ENCODE data around the gene USP15. TPM values are rescaled to one million over a fixed set of nuclear protein-coding genes. Genes with fewer than 3 reads are reported as not detected.

USP15 gene
- total RNA-seq, 2 donors from 2014 or later: 27.9 to 29.1 TPM

DNA sequence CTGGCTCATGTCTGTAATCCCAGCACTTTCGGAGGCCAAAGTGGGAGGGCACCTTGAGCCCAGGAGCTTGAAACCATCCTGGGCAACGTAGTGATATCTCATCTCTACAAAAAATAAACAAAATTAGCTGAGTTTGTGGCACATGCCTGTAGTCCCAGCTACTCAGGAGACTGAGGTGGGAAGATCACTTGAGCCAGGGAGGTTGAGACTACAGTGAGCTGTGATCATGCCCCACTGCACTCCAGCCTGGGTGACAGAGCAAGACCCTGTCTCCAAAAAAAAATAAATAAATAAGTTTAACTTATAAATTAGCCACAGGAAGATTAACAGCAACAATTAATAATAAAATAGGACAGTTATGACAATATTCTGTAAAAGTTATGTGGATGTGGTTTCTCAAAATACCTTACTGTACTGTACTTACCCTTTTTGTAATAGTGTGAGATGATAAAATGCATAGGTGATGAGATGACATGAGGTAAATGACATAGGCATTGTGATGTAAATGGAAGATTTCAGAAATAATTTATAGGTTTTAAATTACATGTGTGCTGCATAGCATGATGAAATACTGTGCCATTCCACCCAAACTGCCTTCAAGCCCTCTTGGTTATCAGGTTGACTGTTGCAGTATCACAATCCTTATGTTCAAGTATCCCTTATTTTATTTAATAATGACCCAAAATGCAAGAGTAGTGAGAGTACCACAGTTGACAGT lies 22.0 kb downstream of the USP15 start:
- no peaks in the 10 kb centered on the region for H3K36me3 Mint-ChIP-seq (ENCODE audit: low read depth)
- H3K27ac Mint-ChIP-seq: no peak overlapping the region
- 91 to 100% methylated on average over 1 to 2 of the region's 2 CpGs for WGBS, 2 experiments (ENCODE audit: insufficient coverage in 1 of 2, insufficient read length in 1 of 2)
- no peaks in the 10 kb centered on the region for H3K36me3 ChIP-seq (ENCODE audit: control insufficient read depth, insufficient read depth, low read length)
- no peak overlapping the region for H3K4me3 ChIP-seq (ENCODE audit: low read length)
- peaks cover 5% of the 10 kb centered on the region for H3K9me3 ChIP-seq (ENCODE audit: control insufficient read depth, low read length)
- no peaks in the 10 kb centered on the region for H3K4me1 ChIP-seq (ENCODE audit: control insufficient read depth, insufficient read depth, low read length)
- no peak for DNase-seq
- H3K27me3 ChIP-seq (ENCODE audit: control insufficient read depth, insufficient read depth, low read length, poor library complexity, severe bottlenecking): no peaks in the 10 kb centered on the region
- no peaks in the 10 kb centered on the region for H3K27me3 Mint-ChIP-seq (ENCODE audit: insufficient read depth)
- TF ChIP-seq, protein P1, sequence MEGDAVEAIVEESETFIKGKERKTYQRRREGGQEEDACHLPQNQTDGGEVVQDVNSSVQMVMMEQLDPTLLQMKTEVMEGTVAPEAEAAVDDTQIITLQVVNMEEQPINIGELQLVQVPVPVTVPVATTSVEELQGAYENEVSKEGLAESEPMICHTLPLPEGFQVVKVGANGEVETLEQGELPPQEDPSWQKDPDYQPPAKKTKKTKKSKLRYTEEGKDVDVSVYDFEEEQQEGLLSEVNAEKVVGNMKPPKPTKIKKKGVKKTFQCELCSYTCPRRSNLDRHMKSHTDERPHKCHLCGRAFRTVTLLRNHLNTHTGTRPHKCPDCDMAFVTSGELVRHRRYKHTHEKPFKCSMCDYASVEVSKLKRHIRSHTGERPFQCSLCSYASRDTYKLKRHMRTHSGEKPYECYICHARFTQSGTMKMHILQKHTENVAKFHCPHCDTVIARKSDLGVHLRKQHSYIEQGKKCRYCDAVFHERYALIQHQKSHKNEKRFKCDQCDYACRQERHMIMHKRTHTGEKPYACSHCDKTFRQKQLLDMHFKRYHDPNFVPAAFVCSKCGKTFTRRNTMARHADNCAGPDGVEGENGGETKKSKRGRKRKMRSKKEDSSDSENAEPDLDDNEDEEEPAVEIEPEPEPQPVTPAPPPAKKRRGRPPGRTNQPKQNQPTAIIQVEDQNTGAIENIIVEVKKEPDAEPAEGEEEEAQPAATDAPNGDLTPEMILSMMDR (conservative IDR thresholded peaks at IDR 0.05): no peak
- H3K4me1 Mint-ChIP-seq: no peaks in the 10 kb centered on the region
- no peak overlapping the region for H3K9ac ChIP-seq (ENCODE audit: extremely low read depth, low read length, poor library complexity, severe bottlenecking)
- no peak overlapping the region for H3K27ac ChIP-seq (ENCODE audit: low read depth, low read length)
- H3K4me3 Mint-ChIP-seq: no peak overlapping the region
- no peaks in the 10 kb centered on the region for H3K9me3 Mint-ChIP-seq

DNA sequence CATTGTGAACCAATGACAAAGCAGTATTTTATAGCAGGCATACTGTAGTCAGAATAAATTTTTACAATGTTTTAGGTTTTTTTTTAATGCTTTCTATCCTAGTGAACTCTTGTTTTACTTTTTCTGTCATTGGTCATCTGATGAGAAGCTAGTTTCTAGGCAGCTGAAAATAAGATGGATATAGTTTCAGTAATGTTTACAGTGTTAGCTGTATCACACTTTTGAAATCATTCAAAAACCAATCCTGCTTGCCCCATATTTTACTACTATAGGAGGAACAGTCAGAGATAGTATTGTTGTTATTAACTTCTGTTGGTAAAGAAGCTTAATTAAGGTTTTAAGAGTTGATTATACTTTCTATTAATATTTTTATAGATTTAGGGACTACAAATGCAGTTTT lies 24.5 kb downstream of the USP15 start:
- H3K4me3 ChIP-seq (ENCODE audit: low read length): no peak overlapping the region
- no peaks in the 10 kb centered on the region for H3K4me1 ChIP-seq (ENCODE audit: control insufficient read depth, insufficient read depth, low read length)
- peaks cover 5% of the 10 kb centered on the region for H3K9me3 ChIP-seq (ENCODE audit: control insufficient read depth, low read length)
- H3K27ac ChIP-seq (ENCODE audit: low read depth, low read length): no peak overlapping the region
- Mint-ChIP-seq H3K4me3 (no peak overlapping the region), H3K27me3 (ENCODE audit: insufficient read depth) (no peaks in the 10 kb centered on the region), H3K36me3 (ENCODE audit: low read depth) (no peaks in the 10 kb centered on the region), H3K27ac (no peak overlapping the region), H3K9me3 (no peaks in the 10 kb centered on the region), H3K4me1 (peaks cover 13% of the 10 kb centered on the region)
- DNase-seq: no peak
- H3K9ac ChIP-seq (ENCODE audit: extremely low read depth, low read length, poor library complexity, severe bottlenecking): no peak overlapping the region
- H3K27me3 ChIP-seq (ENCODE audit: control insufficient read depth, insufficient read depth, low read length, poor library complexity, severe bottlenecking): no peaks in the 10 kb centered on the region
- TF ChIP-seq, protein P1 (conservative IDR thresholded peaks at IDR 0.05): no peak
- no peaks in the 10 kb centered on the region for H3K36me3 ChIP-seq (ENCODE audit: control insufficient read depth, insufficient read depth, low read length)

DNA sequence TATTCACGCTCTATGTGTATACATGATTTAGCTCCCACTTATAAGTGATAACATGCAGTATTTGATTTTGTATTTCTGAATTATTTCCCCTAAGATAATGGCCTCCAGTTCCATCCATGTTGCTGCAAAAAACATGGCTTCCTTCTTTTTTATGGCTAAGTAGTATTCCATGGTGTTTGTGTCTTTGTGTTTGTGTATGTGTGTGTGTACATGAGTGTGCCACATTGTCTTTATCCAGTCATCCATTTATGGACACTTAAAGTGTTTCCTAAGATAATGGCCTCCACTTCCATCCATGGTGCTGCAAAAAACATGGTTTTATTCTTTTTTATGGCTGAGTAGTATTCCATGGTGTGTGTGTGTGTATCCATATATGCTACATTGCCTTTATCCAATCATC lies 25.1 kb downstream of the USP15 start:
- Mint-ChIP-seq H3K9me3 (no peaks in the 10 kb centered on the region), H3K4me1 (peaks cover 14% of the 10 kb centered on the region), H3K36me3 (ENCODE audit: low read depth) (no peaks in the 10 kb centered on the region), H3K27me3 (ENCODE audit: insufficient read depth) (no peaks in the 10 kb centered on the region), H3K27ac (no peak overlapping the region), H3K4me3 (no peak overlapping the region)
- Histone ChIP-seq H3K27me3 (ENCODE audit: control insufficient read depth, insufficient read depth, low read length, poor library complexity, severe bottlenecking) (no peaks in the 10 kb centered on the region), H3K4me1 (ENCODE audit: control insufficient read depth, insufficient read depth, low read length) (no peaks in the 10 kb centered on the region), H3K36me3 (ENCODE audit: control insufficient read depth, insufficient read depth, low read length) (no peaks in the 10 kb centered on the region), H3K9me3 (ENCODE audit: control insufficient read depth, low read length) (peaks cover 5% of the 10 kb centered on the region), H3K27ac (ENCODE audit: low read depth, low read length) (no peak overlapping the region), H3K9ac (ENCODE audit: extremely low read depth, low read length, poor library complexity, severe bottlenecking) (no peak overlapping the region), H3K4me3 (ENCODE audit: low read length) (no peak overlapping the region)
- WGBS, 2 experiments (ENCODE audit: insufficient coverage in 1 of 2, insufficient read length in 1 of 2): 100% methylated on average over 1 of the region's 1 CpG; no CpG with 5 or more reads in 1 of the 2 experiments
- TF ChIP-seq, protein P1 (conservative IDR thresholded peaks at IDR 0.05): no peak
- no peak for DNase-seq

Data from endodermal cell (in vitro differentiated cells).